ENCODE data around the gene TAPBP. TPM values are rescaled to one million over a fixed set of nuclear protein-coding genes. Genes with fewer than 3 reads are reported as not detected.
"Not testable (repeated sequence)": the region's sequence is repeated elsewhere in the genome, so short reads cannot be mapped to it uniquely, and the experiment has no call there.

The TAPBP gene
- total RNA-seq, 3 donors from 2014 or later = 38.6 to 67.8 (median 43.6) TPM

GRCh38 chr6:33278810-33279209 lies 35.1 kb downstream of the TAPBP start:
- TF ChIP-seq POLR2A (IDR thresholded peaks at IDR 0.05) (no peak), POLR2AphosphoS5 (IDR thresholded peaks at IDR 0.05) (no peak), CTCF (IDR thresholded peaks at IDR 0.05) (no peak)
- H3K9me3 ChIP-seq = no peaks in the 10 kb centered on the region
- H3K4me1 ChIP-seq = peaks cover 0 to 26% of the 10 kb centered on the region in 2 donors
- H3K36me3 ChIP-seq = no peaks in the 10 kb centered on the region
- intact Hi-C loops (cut with DNase I; ENCODE audit: low total_unique reads) = no loop called here
- no peak overlapping the region for H3K27ac ChIP-seq
- no peak overlapping the region for H3K4me3 ChIP-seq
- DNase-seq (ENCODE audit: low spot score in 2 of 2) = no peak
- no peaks in the 10 kb centered on the region for H3K27me3 ChIP-seq

DNA sequence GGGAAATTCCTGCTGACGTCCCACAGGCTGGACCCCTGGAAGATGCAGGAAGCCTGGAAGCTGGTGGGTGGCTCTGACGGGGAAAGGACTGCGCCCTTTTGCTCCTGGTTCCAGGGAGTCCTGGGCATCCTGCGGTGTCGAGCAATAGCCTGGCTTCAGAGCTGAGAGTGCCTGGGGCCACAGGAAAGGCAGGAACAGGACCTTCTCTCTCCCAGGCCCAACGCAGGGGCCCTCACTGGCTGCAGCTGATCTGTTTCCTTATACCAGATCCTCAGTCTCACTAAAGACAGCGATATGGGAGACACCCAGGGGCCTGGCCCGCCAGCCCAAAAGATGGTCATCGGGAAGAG lies 35.5 kb downstream of the TAPBP start:
- Histone ChIP-seq H3K4me1 (peaks cover 0 to 29% of the 10 kb centered on the region in 2 donors), H3K36me3 (no peaks in the 10 kb centered on the region), H3K9me3 (no peaks in the 10 kb centered on the region), H3K27me3 (no peaks in the 10 kb centered on the region), H3K27ac (peak overlapping the region; percentile 85 to 86), H3K4me3 (no peak overlapping the region)
- TF ChIP-seq CTCF (IDR thresholded peaks at IDR 0.05) = no peak
- TF ChIP-seq POLR2A (IDR thresholded peaks at IDR 0.05) = no peak
- TF ChIP-seq POLR2AphosphoS5 (IDR thresholded peaks at IDR 0.05) = no peak
- intact Hi-C loops (cut with DNase I; ENCODE audit: low total_unique reads) = no loop called here
- DNase-seq (ENCODE audit: low spot score in 2 of 2) = no peak

DNA sequence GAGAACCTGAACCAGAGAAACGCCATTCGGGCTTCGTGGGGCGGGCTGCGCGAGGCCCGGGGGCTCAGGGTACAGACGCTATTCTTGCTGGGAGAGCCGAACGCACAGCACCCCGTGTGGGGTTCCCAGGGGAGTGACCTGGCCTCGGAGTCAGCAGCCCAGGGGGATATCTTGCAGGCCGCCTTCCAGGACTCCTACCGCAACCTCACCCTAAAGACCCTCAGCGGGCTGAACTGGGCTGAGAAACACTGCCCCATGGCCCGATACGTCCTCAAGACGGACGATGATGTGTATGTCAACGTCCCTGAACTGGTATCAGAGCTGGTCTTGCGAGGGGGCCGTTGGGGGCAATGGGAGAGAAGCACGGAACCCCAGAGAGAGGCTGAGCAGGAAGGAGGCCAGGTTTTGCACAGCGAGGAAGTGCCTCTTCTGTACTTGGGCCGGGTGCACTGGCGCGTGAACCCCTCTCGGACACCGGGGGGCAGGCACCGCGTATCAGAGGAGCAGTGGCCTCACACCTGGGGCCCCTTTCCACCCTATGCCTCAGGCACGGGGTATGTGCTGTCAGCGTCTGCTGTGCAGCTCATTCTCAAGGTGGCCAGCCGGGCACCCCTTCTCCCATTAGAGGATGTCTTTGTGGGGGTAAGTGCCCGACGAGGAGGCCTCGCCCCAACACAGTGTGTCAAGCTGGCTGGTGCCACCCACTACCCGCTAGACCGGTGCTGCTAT lies 36.1 kb downstream of the TAPBP start:
- intact Hi-C loops (cut with DNase I; ENCODE audit: low total_unique reads) = no loop called here
- Histone ChIP-seq H3K27me3 (no peaks in the 10 kb centered on the region), H3K9me3 (no peaks in the 10 kb centered on the region), H3K36me3 (no peaks in the 10 kb centered on the region), H3K4me1 (peaks cover 0 to 35% of the 10 kb centered on the region in 2 donors), H3K27ac (peak overlapping the region; percentile 85 to 86), H3K4me3 (peak overlapping the region; percentile 58 to 78 (median 71))
- no peak for DNase-seq (ENCODE audit: low spot score in 2 of 2)
- TF ChIP-seq CTCF (IDR thresholded peaks at IDR 0.05) (no peak), POLR2AphosphoS5 (IDR thresholded peaks at IDR 0.05) (no peak), POLR2A (IDR thresholded peaks at IDR 0.05) (no peak)

- H3K4me3 ChIP-seq = peak within 1 kb of the TSS; percentile 58 to 78 (median 71)
- peak; percentile 60 to 78 for DNase-seq (ENCODE audit: low spot score in 2 of 2)
- TF ChIP-seq POLR2AphosphoS5 (IDR thresholded peaks at IDR 0.05) = peak; percentile 31 to 39 (median 35)
- TF ChIP-seq POLR2A (IDR thresholded peaks at IDR 0.05) = no peak
- TF ChIP-seq CTCF (IDR thresholded peaks at IDR 0.05) = peak; percentile 36 to 54 (median 38)
- intact Hi-C loops (cut with DNase I; ENCODE audit: low total_unique reads) = no loop called here
- H3K36me3 ChIP-seq = no peaks in the 10 kb centered on the region
- no peaks in the 10 kb centered on the region for H3K9me3 ChIP-seq
- H3K27ac ChIP-seq = peak within 1 kb of the TSS; percentile 85 to 86
- H3K4me1 ChIP-seq = peaks cover 0 to 39% of the 10 kb centered on the region in 2 donors
- H3K27me3 ChIP-seq = no peaks in the 10 kb centered on the region
Observed at GRCh38 chr6:33276864-33277662, 36.8 kb downstream of the TAPBP start, which contains the start of gene B3GALT4. Gene B3GALT4, plus strand, starts transcription at chr6:33277123. Its CDS starts 297 bp downstream, at chr6:33277420.

DNA sequence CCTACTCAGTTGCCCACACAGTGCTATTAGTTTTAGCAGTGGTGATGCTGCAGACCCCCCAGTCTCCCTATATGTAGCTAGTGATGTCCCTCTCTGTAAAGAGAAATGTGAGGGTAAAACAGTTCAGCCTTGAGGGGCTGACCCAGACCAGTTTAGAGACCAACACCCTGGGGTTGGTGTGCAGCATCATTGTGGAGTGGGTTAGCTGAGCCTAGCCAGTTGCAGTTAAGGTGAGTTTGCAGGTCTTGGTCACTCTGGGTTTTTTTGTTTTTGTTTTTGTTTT lies 37.4 kb downstream of the TAPBP start:
- intact Hi-C loops (cut with DNase I; ENCODE audit: low total_unique reads) = no loop called here
- H3K4me3 ChIP-seq = peak overlapping the region; percentile 58 to 78 (median 71)
- H3K27me3 ChIP-seq = no peaks in the 10 kb centered on the region
- TF ChIP-seq POLR2AphosphoS5 (IDR thresholded peaks at IDR 0.05) (no peak), POLR2A (IDR thresholded peaks at IDR 0.05) (no peak), CTCF (IDR thresholded peaks at IDR 0.05) (no peak)
- H3K9me3 ChIP-seq = no peaks in the 10 kb centered on the region
- H3K4me1 ChIP-seq = peaks cover 0 to 39% of the 10 kb centered on the region in 2 donors
- no peak for DNase-seq (ENCODE audit: low spot score in 2 of 2)
- H3K36me3 ChIP-seq = no peaks in the 10 kb centered on the region
- H3K27ac ChIP-seq = peak overlapping the region; percentile 85 to 86

DNA sequence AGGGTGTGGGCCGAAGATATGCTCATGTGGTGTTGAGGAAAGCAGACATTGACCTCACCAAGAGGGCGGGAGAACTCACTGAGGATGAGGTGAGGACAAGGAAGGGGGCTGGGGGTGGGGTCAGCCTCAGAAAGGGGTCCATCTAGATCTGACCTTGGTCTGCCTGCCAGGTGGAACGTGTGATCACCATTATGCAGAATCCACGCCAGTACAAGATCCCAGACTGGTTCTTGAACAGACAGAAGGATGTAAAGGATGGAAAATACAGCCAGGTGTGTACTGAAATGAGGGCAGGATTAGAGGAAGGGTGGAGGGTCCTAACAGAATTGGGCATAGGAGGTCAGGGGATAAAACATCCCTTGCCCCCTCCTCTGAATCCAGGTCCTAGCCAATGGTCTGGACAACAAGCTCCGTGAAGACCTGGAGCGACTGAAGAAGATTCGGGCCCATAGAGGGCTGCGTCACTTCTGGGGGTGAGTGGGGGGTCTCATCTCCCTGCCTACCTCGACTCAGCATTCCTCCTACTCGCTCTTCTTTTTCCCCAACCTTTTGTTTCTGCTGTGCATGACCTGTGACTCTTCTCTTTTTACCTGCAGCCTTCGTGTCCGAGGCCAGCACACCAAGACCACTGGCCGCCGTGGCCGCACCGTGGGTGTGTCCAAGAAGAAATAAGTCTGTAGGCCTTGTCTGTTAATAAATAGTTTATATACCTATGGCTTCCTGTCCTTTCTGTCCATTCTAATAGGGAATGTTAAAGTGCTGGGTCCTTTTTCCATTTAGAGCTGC lies 37.9 kb downstream of the TAPBP start:
- Histone ChIP-seq H3K4me1 (peaks cover 0 to 39% of the 10 kb centered on the region in 2 donors), H3K4me3 (peak overlapping the region; percentile 58 to 78 (median 71)), H3K27ac (peak overlapping the region; percentile 2 to 85)
- intact Hi-C loops (cut with DNase I; ENCODE audit: low total_unique reads); H3K36me3 ChIP-seq; H3K9me3 ChIP-seq; H3K27me3 ChIP-seq; DNase-seq (ENCODE audit: low spot score in 2 of 2): not testable (repeated sequence)

All from breast epithelium (tissue), 4 donors.